Left ventricle myocardium inferior (tissue), 1 donor: Measurements from ENCODE around the gene LSM3. TPM values are rescaled to one million over a fixed set of nuclear protein-coding genes. Genes with fewer than 3 reads are reported as not detected.

Source experiments
- DNase-seq: peaks from one replicate; pipeline ENCODE4 v3.0.0-alpha.2; 2020
- H3K27ac ChIP-seq: fragments of 200-600 bp; replicated peaks from 2 replicates; pipeline ENCODE4 v1.8.0; 2021
- H3K27me3 ChIP-seq: fragments of 200-600 bp; 2 replicates; pipeline ENCODE4 v1.8.0; 2021; ENCODE audit warnings: low read depth
- H3K36me3 ChIP-seq: fragments of 200-600 bp; 2 replicates; pipeline ENCODE4 v1.8.0; 2021
- H3K4me1 ChIP-seq: fragments of 200-600 bp; 2 replicates; pipeline ENCODE4 v1.8.0; 2021
- H3K4me3 ChIP-seq: fragments of 200-600 bp; 2 replicates; pipeline ENCODE4 v1.8.0; 2021; ENCODE audit warnings: mild to moderate bottlenecking, moderate library complexity
- H3K9me3 ChIP-seq: fragments of 200-600 bp; replicated peaks from 2 replicates; pipeline ENCODE4 v1.8.0; 2021
- CTCF ChIP-seq: fragments of 200-600 bp; IDR thresholded peaks from 2 replicates; pipeline ENCODE4 v1.8.0; 2021; ENCODE audit warnings: antibody characterized with exemption, mild to moderate bottlenecking, borderline replicate concordance
- intact Hi-C: fragments of 100-400 bp; cut with micrococcal nuclease; formaldehyde crosslinking; loops from one replicate; pipeline ENCODE4 v1.11.0; 2022
- total RNA-seq: library from RNA; stranded (reverse); fragmentation: NEBNext Ultra II Directional; extraction: Animal tissue kit (Norgen Biotek cat#: 25700); gene quantifications from one replicate; pipeline ENCODE4 v1.2.1, GENCODE V29; 2021
- donor health status: DM: no; HTN: yes; CAD: no; lungs with severe emphysema.

LSM3 gene
- total RNA-seq, 1 donor from 2014 or later: 16.8 TPM

DNA sequence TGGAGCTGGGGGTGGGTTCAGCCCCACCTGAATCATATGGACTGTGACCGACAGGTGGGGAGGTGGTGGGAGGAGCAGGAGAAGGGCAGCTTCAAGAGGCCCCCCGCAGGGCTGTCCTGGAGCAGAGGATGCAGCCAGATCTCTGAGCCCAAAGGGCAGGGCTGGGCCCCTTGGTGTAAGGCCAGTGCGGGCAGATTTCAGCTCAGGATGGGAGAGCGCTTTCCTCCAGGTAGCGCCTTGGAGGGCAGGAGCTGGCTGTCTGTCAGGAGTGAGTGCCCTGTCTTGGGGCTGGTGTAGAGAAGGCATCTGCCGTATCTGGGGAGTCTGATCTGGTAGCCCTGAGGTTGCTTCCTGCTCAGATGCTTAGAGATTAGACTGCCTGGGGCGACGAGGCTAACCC, 46.5 kb upstream of the LSM3 start:
- no peak for TF ChIP-seq CTCF
- intact Hi-C loops: no loop called here

GRCh38 chr3:14132689-14133088, 45.9 kb upstream of the LSM3 start:
- DNase-seq: no peak
- Histone ChIP-seq H3K27ac (no peak overlapping the region), H3K4me1 (peaks cover 13% of the 10 kb centered on the region), H3K36me3 (peaks cover 94% of the 10 kb centered on the region), H3K4me3 (no peak overlapping the region), H3K27me3 (no peaks in the 10 kb centered on the region), H3K9me3 (no peaks in the 10 kb centered on the region)
- intact Hi-C loops: no loop called here
- TF ChIP-seq CTCF: no peak

More for the DNA sequence above, 46.5 kb upstream of the LSM3 start:
- Histone ChIP-seq H3K4me1 (peaks cover 14% of the 10 kb centered on the region), H3K36me3 (peaks cover 90% of the 10 kb centered on the region), H3K27me3 (no peaks in the 10 kb centered on the region), H3K27ac (no peak overlapping the region), H3K4me3 (no peak overlapping the region), H3K9me3 (no peaks in the 10 kb centered on the region)
- no peak for DNase-seq

GRCh38 chr3:14133188-14133800, 45.3 kb upstream of the LSM3 start:
- H3K36me3 ChIP-seq: peaks cover 94% of the 10 kb centered on the region
- no peak overlapping the region for H3K4me3 ChIP-seq
- no peak for DNase-seq
- H3K27ac ChIP-seq: no peak overlapping the region
- H3K4me1 ChIP-seq: peaks cover 12% of the 10 kb centered on the region
- TF ChIP-seq CTCF: no peak
- no peaks in the 10 kb centered on the region for H3K9me3 ChIP-seq
- no peaks in the 10 kb centered on the region for H3K27me3 ChIP-seq
- intact Hi-C loops: no loop called here

- Histone ChIP-seq H3K9me3 (no peaks in the 10 kb centered on the region), H3K36me3 (peaks cover 94% of the 10 kb centered on the region), H3K27ac (no peak overlapping the region), H3K27me3 (no peaks in the 10 kb centered on the region), H3K4me3 (no peak overlapping the region), H3K4me1 (peaks cover 12% of the 10 kb centered on the region)
- no peak for DNase-seq
- intact Hi-C loops: no loop called here
- no peak for TF ChIP-seq CTCF
Observed at GRCh38 chr3:14133876-14134275, 44.7 kb upstream of the LSM3 start.

GRCh38 chr3:14134291-14134690, 44.3 kb upstream of the LSM3 start:
- TF ChIP-seq CTCF: no peak
- Histone ChIP-seq H3K36me3 (peaks cover 94% of the 10 kb centered on the region), H3K4me3 (no peak overlapping the region), H3K27me3 (no peaks in the 10 kb centered on the region), H3K4me1 (peaks cover 12% of the 10 kb centered on the region), H3K9me3 (no peaks in the 10 kb centered on the region), H3K27ac (no peak overlapping the region)
- intact Hi-C loops: no loop called here
- no peak for DNase-seq
